K562 (cell line): ENCODE measurements around the gene EXOC4. TPM values are rescaled to one million over a fixed set of nuclear protein-coding genes. Genes with fewer than 3 reads are reported as not detected.

Source experiments
- DNMT1 ChIP-seq: fragments of 450-650 bp; IDR thresholded peaks from 2 replicates; pipeline ENCODE4 v1.6.1; 2016; ENCODE audit warnings: antibody characterized with exemption, mild to moderate bottlenecking
- FOXM1 ChIP-seq, 2 experiments: fragments of 450-650 bp in 1 of 2; sonication (generic) in 1 of 2; formaldehyde crosslinking in 1 of 2; IDR thresholded peaks; 2 replicates each; pipeline versions ENCODE4 v1.6.1 to v1.9.0; 2017 to 2022; ENCODE audit warnings: low read depth in 2 of 2, mild to moderate bottlenecking in 2 of 2, missing genetic modification reagents in 1 of 2, moderate library complexity in 1 of 2
- HOXB6 ChIP-seq: fragments of 250-450 bp; sonication (Bioruptor Pico); IDR thresholded peaks from 2 replicates; pipeline ENCODE4 v1.5.1; 2022; ENCODE audit warnings: mild to moderate bottlenecking, borderline replicate concordance
- RAD51 ChIP-seq: fragments of 450-650 bp; IDR thresholded peaks from 2 replicates; pipeline ENCODE4 v1.7.1; 2016; ENCODE audit warnings: low read depth, mild to moderate bottlenecking, borderline replicate concordance
- SIN3B ChIP-seq: fragments of 450-650 bp; IDR thresholded peaks from 2 replicates; pipeline ENCODE4 v1.6.1; 2017; ENCODE audit warnings: low read depth, mild to moderate bottlenecking, moderate library complexity
- SMARCB1 ChIP-seq: IDR thresholded peaks from 2 replicates; pipeline ENCODE4 v1.6.1; 2011; ENCODE audit warnings: improper control_type of control experiment, low read depth; ENCODE audit not compliant: insufficient read length
- SOX6 ChIP-seq: fragments of 450-650 bp; IDR thresholded peaks from 2 replicates; pipeline ENCODE4 v1.6.1; 2014; ENCODE audit warnings: mild to moderate bottlenecking
- ZFPM2 ChIP-seq: fragments of 250-450 bp; sonication (Bioruptor Pico); IDR thresholded peaks from 2 replicates; pipeline ENCODE4 v1.5.1; 2022; ENCODE audit warnings: mild to moderate bottlenecking
- ZNF41 ChIP-seq: fragments of 250-450 bp; sonication (Bioruptor Pico); conservative IDR thresholded peaks from 2 replicates; pipeline ENCODE4 v1.4.0; 2020; ENCODE audit warnings: mild to moderate bottlenecking
- ZNF589 ChIP-seq: fragments of 200-800 bp; sonication (Bioruptor generic); IDR thresholded peaks from 2 replicates; pipeline ENCODE4 v1.6.1; 2016; ENCODE audit warnings: low read depth, missing genetic modification characterization, missing compliant biosample characterization
- ZNF696 ChIP-seq: fragments of 250-450 bp; sonication (Bioruptor Pico); conservative IDR thresholded peaks from 2 replicates; pipeline ENCODE4 v1.4.0; 2020; ENCODE audit warnings: mild to moderate bottlenecking, moderate library complexity
- polyA plus RNA-seq, 8 experiments: library from polyadenylated mRNA; depleted of rRNA in 4 of 8; stranded (reverse) in 5 of 8; unstranded in 3 of 8; fragments of >200 nt; fragmentation: Nextera tagmentation in 2 of 8; fragmentation: Illumina TruSeq in 1 of 8; extraction: Ambion mirVana in 2 of 8; extraction: Trizol in 1 of 8; gene quantifications; 2 replicates each; pipeline versions ENCODE4 v1.2.1 to v1.2.3, GENCODE V29; 2011 to 2014; ENCODE audit warnings: inconsistent platforms in 1 of 8, missing spikeins in 1 of 8
- total RNA-seq, 7 experiments: library from RNA; depleted of rRNA in 6 of 7; stranded (reverse); fragments of >200 nt in 6 of 7; fragmentation: Illumina TruSeq in 2 of 7; extraction: Trizol in 2 of 7; gene quantifications; 2 replicates each; pipeline versions ENCODE4 v1.2.1 to v1.2.3, GENCODE V29; 2011 to 2021; ENCODE audit warnings: low replicate concordance in 1 of 7
- TF ChIP-seq, protein P1 (sequence below), 2 experiments: fragments of 450-650 bp; IDR thresholded peaks; 2 replicates each; pipeline ENCODE4 v1.6.1; 2018; ENCODE audit warnings: mild to moderate bottlenecking in 2 of 2, low read depth in 1 of 2; ENCODE audit not compliant: partially characterized antibody in 2 of 2
- TF ChIP-seq, protein P2 (sequence below): sonication (generic); formaldehyde crosslinking; IDR thresholded peaks from 2 replicates; pipeline ENCODE4 v1.8.0; 2023; ENCODE audit warnings: missing genetic modification reagents, mild to moderate bottlenecking, borderline replicate concordance
- TF ChIP-seq, protein P3 (sequence below): fragments of 450-650 bp; IDR thresholded peaks from 2 replicates; pipeline ENCODE4 v1.6.1; 2017; ENCODE audit warnings: antibody characterized with exemption, mild to moderate bottlenecking

Gene EXOC4
- total and polyA plus RNA-seq, 9 of the 15 experiments (the other 6 are each of a cell fraction or from before 2014, with no cell fraction given), result 18.5 to 73.1 (median 46.6) TPM

DNA sequence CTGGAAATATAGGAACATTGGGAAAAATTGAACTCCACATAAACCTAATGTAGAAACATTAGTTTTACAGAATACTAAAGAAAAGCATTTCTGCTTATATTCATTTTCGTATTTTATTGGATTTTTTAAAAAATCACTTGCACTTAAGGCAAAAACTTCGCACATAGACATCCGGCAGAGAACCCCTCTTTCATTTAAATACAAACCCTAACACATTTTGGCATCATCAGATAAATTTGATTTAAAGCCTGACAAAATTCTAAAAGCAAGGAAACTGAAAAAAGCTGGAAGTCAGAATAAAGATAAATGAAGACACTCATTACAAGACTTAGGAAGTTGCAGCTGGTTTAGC, 396 bp upstream of the EXOC4 start (continued):
- TF ChIP-seq, protein P1, sequence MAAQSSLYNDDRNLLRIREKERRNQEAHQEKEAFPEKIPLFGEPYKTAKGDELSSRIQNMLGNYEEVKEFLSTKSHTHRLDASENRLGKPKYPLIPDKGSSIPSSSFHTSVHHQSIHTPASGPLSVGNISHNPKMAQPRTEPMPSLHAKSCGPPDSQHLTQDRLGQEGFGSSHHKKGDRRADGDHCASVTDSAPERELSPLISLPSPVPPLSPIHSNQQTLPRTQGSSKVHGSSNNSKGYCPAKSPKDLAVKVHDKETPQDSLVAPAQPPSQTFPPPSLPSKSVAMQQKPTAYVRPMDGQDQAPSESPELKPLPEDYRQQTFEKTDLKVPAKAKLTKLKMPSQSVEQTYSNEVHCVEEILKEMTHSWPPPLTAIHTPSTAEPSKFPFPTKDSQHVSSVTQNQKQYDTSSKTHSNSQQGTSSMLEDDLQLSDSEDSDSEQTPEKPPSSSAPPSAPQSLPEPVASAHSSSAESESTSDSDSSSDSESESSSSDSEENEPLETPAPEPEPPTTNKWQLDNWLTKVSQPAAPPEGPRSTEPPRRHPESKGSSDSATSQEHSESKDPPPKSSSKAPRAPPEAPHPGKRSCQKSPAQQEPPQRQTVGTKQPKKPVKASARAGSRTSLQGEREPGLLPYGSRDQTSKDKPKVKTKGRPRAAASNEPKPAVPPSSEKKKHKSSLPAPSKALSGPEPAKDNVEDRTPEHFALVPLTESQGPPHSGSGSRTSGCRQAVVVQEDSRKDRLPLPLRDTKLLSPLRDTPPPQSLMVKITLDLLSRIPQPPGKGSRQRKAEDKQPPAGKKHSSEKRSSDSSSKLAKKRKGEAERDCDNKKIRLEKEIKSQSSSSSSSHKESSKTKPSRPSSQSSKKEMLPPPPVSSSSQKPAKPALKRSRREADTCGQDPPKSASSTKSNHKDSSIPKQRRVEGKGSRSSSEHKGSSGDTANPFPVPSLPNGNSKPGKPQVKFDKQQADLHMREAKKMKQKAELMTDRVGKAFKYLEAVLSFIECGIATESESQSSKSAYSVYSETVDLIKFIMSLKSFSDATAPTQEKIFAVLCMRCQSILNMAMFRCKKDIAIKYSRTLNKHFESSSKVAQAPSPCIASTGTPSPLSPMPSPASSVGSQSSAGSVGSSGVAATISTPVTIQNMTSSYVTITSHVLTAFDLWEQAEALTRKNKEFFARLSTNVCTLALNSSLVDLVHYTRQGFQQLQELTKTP (IDR thresholded peaks at IDR 0.05; ENCODE audit: low read depth in 1 of 2, partially characterized antibody in 2 of 2), result no peak
- TF ChIP-seq, protein P2, sequence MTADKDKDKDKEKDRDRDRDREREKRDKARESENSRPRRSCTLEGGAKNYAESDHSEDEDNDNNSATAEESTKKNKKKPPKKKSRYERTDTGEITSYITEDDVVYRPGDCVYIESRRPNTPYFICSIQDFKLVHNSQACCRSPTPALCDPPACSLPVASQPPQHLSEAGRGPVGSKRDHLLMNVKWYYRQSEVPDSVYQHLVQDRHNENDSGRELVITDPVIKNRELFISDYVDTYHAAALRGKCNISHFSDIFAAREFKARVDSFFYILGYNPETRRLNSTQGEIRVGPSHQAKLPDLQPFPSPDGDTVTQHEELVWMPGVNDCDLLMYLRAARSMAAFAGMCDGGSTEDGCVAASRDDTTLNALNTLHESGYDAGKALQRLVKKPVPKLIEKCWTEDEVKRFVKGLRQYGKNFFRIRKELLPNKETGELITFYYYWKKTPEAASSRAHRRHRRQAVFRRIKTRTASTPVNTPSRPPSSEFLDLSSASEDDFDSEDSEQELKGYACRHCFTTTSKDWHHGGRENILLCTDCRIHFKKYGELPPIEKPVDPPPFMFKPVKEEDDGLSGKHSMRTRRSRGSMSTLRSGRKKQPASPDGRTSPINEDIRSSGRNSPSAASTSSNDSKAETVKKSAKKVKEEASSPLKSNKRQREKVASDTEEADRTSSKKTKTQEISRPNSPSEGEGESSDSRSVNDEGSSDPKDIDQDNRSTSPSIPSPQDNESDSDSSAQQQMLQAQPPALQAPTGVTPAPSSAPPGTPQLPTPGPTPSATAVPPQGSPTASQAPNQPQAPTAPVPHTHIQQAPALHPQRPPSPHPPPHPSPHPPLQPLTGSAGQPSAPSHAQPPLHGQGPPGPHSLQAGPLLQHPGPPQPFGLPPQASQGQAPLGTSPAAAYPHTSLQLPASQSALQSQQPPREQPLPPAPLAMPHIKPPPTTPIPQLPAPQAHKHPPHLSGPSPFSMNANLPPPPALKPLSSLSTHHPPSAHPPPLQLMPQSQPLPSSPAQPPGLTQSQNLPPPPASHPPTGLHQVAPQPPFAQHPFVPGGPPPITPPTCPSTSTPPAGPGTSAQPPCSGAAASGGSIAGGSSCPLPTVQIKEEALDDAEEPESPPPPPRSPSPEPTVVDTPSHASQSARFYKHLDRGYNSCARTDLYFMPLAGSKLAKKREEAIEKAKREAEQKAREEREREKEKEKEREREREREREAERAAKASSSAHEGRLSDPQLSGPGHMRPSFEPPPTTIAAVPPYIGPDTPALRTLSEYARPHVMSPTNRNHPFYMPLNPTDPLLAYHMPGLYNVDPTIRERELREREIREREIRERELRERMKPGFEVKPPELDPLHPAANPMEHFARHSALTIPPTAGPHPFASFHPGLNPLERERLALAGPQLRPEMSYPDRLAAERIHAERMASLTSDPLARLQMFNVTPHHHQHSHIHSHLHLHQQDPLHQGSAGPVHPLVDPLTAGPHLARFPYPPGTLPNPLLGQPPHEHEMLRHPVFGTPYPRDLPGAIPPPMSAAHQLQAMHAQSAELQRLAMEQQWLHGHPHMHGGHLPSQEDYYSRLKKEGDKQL, result no peak
- no peak for TF ChIP-seq SIN3B
- no peak for TF ChIP-seq HOXB6 (CRISPR knock-in tag)
- no peak for TF ChIP-seq SOX6
- 0 out of 2 replicates have a peak, but pooled peaks have one; percentile 48 for TF ChIP-seq ZNF589
- TF ChIP-seq, protein P3, sequence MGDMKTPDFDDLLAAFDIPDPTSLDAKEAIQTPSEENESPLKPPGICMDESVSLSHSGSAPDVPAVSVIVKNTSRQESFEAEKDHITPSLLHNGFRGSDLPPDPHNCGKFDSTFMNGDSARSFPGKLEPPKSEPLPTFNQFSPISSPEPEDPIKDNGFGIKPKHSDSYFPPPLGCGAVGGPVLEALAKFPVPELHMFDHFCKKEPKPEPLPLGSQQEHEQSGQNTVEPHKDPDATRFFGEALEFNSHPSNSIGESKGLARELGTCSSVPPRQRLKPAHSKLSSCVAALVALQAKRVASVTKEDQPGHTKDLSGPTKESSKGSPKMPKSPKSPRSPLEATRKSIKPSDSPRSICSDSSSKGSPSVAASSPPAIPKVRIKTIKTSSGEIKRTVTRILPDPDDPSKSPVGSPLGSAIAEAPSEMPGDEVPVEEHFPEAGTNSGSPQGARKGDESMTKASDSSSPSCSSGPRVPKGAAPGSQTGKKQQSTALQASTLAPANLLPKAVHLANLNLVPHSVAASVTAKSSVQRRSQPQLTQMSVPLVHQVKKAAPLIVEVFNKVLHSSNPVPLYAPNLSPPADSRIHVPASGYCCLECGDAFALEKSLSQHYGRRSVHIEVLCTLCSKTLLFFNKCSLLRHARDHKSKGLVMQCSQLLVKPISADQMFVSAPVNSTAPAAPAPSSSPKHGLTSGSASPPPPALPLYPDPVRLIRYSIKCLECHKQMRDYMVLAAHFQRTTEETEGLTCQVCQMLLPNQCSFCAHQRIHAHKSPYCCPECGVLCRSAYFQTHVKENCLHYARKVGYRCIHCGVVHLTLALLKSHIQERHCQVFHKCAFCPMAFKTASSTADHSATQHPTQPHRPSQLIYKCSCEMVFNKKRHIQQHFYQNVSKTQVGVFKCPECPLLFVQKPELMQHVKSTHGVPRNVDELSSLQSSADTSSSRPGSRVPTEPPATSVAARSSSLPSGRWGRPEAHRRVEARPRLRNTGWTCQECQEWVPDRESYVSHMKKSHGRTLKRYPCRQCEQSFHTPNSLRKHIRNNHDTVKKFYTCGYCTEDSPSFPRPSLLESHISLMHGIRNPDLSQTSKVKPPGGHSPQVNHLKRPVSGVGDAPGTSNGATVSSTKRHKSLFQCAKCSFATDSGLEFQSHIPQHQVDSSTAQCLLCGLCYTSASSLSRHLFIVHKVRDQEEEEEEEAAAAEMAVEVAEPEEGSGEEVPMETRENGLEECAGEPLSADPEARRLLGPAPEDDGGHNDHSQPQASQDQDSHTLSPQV, result 0 out of 2 replicates have a peak, but pooled peaks have one; percentile 34
- TF ChIP-seq ZFPM2 (CRISPR knock-in tag), result no peak
- TF ChIP-seq DNMT1, result peak; percentile 61; the same call in 1 of the 2 replicates
- TF ChIP-seq ZNF696 (CRISPR knock-in tag), result 0 out of 2 replicates have a peak, but pooled peaks have one; percentile 65
- TF ChIP-seq SMARCB1, result no peak
- 0 out of 2 replicates have a peak, but pooled peaks have one; percentile 11 for TF ChIP-seq RAD51
- TF ChIP-seq FOXM1 (IDR thresholded peaks at IDR 0.05; ENCODE audit: low read depth), result 0 out of 2 replicates have a peak, but pooled peaks have one; percentile 3
- no peak for TF ChIP-seq FOXM1 (CRISPR knock-in tag; IDR thresholded peaks at IDR 0.05; ENCODE audit: low read depth)
- 0 out of 2 replicates have a peak, but pooled peaks have one; percentile 23 for TF ChIP-seq ZNF41 (CRISPR knock-in tag)
